ENCODE data around the gene FGF2.
"Not testable (repeated sequence)": the region's sequence is repeated elsewhere in the genome, so short reads cannot be mapped to it uniquely, and the experiment has no call there.

FGF2 gene

DNA sequence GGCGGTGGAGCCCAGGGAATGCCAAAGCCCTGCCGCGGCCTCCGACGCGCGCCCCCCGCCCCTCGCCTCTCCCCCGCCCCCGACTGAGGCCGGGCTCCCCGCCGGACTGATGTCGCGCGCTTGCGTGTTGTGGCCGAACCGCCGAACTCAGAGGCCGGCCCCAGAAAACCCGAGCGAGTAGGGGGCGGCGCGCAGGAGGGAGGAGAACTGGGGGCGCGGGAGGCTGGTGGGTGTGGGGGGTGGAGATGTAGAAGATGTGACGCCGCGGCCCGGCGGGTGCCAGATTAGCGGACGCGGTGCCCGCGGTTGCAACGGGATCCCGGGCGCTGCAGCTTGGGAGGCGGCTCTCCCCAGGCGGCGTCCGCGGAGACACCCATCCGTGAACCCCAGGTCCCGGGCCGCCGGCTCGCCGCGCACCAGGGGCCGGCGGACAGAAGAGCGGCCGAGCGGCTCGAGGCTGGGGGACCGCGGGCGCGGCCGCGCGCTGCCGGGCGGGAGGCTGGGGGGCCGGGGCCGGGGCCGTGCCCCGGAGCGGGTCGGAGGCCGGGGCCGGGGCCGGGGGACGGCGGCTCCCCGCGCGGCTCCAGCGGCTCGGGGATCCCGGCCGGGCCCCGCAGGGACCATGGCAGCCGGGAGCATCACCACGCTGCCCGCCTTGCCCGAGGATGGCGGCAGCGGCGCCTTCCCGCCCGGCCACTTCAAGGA lies at the start of gene FGF2:
Gene FGF2 (plus strand): TSS at position 279 of the 705 bp plus-strand sequence. CDS start 344 bp downstream, at position 623.
- DNase-seq (ENCODE audit: low spot score), result peak; percentile 62

DNA sequence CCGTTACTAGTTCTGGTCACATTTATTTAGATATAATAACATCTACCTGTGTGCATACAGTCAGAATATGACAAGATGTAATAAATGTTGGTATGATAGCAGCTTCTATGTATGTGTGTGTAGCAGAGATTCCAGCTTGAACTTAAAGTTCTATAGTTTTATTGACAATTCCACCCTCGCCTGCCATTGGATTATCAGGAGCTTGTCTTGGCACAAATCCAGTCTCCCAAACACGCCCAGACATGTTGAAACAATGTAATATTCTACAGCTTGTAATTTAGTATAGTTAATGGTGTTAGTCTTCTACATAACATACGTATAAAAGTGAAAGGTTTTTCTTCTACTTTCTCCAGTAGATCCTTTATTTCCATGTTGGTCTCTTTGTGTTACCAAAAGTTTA lies 49.7 kb upstream of the FGF2 start:
- DNase-seq (ENCODE audit: low spot score), result no peak

DNA sequence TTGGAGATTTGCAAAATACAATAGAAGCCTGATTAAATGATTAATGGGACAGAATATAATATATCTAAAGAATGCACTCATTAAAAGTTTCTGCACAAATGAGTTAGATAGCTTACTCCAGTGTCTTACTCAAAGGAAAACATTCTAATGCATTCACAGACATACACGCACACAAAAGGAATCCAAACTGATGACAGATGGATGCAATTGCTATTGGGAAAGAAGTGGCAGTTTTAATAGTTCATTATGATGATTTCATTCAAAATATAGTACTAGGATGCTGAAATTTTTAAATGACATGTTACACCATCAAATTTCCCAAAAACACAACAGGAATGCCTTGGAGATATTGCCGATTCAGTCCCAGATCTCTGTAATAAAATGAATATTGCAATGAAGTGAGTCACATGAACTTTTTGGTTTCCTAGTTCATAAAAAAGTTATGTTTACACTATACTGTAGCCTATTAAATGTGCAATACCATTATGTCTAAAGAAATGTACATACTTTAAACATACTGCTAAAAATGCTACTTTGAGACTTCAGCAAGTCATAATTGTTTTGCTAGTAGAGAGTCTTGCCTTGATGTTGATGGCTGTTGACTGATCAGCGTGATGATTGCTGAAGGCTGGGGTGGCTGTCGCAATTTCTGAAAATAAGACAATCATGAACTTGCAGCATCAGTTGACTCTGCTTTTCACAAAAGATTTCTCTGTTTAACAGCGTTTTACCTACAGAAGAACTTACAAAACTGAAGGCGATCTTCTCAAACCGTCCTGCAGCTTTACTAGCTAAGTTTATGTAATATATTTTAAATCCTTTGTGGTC lies 48.6 kb upstream of the FGF2 start:
- no peak for DNase-seq (ENCODE audit: low spot score)

DNA sequence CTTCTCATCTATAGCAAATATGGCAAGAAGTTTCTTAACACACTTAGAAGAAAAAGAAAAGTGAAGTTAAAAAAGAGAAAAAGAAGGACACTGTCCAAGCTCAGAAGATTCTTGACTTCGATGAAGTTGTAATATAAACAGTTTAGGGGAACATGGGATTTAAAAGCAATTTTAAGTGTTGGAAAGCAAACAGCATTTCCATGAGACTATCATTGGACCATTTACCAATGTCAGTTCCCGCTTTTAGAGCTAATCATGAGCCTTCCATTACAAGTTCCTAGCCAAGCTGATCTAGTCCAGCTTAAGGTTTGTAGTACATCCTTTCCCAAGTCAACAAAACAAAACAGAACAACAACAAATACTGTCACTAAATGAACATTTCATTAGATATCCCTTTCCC lies 45.1 kb upstream of the FGF2 start:
- no peak for DNase-seq (ENCODE audit: low spot score)

DNA sequence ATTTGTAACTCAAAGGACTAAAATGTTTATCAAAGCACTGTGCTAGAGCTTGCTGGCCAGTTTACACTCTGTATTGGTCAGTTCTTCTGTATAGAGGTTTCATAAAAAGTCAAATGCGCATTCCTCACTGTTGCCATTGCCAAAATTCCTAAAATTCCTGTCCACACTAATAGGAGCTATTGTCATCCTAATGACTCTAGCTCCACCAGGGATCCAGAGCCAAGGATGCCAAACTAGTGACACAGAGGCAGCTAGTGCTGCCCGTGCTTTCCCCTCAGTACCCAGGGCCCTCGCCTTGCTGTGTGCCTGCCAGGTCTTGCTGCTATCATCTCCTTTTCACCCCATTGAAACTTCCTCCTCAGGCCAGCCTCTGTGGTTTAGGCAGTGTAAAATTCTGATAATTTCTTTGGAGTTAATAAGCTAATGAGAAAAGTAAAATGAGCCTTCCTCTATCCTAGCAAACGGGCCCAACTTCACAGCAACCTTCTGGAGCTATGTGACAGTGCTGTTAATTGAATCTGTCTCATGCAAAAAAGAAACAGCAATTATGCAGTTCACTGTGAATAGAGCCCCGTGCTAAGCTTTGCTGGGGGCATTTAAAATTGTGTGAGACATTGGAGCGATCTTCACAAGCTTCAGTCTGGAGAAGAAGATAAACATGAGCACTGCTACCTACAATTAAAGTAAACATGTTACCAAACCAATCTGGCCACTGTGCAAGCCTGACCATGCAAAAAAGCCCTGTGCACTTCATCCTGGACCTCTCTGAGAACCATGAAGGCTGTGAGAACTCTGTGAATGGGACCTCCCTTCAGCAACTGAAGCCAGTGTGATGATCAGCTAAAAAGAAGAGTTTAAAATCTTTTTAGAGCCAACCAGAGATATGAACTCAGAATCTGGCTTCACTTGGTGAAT lies 43.1 kb upstream of the FGF2 start:
- no peak for DNase-seq (ENCODE audit: low spot score)

DNA sequence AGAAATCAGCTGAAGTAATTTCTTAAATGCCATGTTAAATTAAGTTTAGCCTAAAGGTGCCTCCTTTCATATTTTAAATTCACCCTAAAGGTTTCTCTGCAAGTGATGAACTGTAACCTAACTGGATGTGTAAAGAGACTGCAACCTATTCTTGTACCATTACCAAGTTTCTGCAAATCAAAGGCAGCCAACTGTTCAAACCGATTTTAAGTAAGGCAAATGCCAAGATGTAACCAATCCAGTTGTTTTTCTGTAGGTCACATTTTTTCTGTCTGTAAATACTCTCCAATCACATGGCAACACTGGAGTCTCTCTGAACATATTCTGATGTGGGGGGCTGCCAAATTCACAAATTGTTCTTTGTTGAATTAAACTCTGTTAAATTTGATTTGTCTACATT lies 42.4 kb upstream of the FGF2 start:
- DNase-seq (ENCODE audit: low spot score), result no peak

DNA sequence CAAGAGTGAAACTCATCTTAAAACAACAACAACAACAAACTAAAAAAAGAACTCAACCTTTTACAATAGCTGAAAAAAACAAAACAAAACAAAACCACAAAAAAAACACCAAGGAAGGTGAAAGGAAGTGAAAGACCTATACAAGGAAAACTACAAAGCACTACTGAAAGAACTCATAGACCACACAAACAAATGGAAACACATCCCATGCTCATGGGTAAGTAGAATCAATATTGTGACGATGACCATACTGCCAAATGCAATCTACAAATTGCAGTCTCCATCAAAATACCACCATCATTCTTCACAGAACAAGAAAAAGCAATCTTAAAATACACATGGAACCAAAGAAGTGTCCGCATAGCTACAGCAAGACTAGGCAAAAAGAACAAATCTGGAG lies 41.5 kb upstream of the FGF2 start:
- DNase-seq (ENCODE audit: low spot score), result no peak

DNA sequence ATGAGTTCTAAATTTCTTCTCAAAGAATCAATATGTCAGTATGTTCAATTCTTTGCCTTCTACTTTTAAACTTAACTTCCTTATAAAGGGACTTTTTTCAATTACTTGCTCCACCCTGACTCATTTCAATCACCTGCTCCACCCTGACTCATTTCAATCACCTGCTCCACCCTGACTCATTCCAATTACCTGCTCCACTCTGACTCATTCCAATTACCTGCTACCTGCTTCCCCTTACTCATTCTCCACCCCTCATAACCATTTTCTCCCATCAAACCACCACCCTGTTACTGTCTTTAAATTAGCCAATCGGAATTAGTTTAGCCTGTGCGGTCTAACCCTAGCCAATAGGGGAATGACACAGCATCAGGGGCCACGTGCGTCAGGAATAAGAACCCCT lies 40.3 kb upstream of the FGF2 start:
- not testable (repeated sequence) for DNase-seq (ENCODE audit: low spot score)

DNA sequence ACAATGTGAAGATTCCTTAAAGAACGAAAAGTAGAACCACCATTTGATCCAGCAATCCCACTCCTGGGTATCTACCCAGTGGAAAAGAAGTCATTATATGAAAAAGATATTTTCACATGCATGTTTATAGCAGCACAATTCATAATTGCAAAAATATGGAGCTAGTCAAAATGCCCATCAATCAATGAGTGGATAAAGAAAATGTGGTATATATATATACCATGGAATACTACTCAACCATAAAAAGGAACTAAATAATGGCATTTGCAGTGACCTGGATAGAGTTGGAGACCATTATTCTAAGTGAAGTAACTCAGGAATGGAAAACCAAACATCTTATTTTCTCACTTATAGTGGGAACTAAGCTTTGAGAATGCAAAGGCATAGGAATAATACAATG lies 39.7 kb upstream of the FGF2 start:
- not testable (repeated sequence) for DNase-seq (ENCODE audit: low spot score)

DNA sequence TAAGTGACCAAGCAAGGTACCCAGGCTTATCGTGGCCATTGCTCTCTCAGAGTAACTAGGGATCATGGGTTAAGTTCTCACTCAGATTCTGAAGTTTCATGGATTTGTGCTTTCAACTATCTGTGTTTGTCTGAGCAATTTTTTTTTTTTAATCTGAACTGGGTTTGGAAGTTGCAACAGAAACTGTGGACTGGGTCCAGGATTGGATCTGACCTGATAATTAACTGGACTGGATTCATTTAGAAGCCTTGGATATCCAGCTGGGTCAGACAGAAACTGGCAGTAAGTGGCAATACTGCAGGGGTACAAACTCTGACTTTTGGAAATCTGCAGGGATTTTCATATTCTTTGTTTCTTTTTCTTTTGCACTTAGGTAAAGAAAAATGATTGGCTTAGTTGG lies 38.7 kb upstream of the FGF2 start:
- DNase-seq (ENCODE audit: low spot score), result no peak

DNA sequence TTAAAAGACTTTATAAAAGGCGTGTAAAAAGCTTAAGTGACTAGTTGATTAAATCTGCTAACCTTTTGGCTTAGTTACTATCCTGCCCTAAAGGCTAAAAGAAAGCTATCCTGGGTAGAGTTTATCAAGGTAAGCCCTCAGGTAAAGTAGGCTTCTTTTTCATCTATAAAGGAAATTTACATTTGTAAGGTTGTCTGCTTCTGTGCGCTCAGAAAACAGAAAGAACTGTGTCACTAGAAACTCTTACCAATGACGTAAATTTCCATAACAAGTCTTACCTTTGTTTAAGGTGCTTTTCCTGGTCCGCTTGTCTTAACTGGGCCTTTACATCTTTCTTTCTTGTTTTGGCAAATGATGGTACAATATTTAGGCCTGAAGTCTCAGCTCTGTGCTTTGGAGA lies 37.7 kb upstream of the FGF2 start:
- no peak for DNase-seq (ENCODE audit: low spot score)

DNA sequence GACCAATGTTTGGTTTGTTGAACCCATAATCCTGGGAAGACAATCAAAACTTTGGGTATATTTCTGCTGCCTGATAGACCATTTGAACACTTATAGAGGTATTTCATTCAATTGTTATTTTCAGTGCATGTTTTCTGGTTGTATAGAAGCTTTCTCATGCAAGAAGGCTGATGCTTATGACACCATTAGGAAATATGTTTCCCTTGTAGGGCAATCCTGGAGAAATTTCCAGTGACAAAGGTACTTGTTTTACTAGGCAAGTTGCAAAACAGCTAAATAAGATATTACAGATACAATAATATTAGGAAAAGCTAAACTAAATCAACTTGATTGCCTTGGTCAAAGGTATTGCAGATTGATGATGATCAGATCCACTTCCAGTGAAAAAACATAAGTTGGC lies 32.8 kb upstream of the FGF2 start:
- DNase-seq (ENCODE audit: low spot score), result no peak

DNA sequence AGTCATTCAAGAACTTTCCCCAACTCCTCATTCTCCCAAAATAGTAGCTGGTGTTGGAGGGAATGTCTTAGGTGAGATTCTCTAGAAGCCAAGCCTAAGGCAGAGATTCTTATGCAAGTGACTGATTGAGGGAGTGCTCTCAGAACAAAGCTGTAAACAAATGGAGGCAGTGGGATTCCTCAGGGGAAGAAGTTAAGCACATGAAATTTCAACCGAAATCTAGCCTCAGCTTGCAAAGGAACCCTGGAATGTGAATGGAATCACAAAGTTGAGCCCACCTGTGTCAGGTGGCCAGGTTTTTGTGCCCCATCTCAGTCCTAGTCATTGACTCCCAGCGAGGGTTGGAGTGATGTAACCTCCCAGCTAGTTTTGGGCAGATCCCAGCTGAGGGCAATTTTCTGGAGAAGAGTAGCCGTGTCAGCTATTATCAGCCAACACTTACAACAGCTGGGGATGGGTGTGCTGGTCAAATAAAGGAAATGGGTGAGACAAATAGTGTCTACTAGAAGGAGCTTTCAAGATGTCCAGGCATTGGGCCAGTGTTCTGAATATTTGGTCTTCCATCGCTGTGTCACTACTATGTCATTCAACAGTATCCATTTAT lies 29.7 kb upstream of the FGF2 start:
- DNase-seq (ENCODE audit: low spot score), result no peak

DNA sequence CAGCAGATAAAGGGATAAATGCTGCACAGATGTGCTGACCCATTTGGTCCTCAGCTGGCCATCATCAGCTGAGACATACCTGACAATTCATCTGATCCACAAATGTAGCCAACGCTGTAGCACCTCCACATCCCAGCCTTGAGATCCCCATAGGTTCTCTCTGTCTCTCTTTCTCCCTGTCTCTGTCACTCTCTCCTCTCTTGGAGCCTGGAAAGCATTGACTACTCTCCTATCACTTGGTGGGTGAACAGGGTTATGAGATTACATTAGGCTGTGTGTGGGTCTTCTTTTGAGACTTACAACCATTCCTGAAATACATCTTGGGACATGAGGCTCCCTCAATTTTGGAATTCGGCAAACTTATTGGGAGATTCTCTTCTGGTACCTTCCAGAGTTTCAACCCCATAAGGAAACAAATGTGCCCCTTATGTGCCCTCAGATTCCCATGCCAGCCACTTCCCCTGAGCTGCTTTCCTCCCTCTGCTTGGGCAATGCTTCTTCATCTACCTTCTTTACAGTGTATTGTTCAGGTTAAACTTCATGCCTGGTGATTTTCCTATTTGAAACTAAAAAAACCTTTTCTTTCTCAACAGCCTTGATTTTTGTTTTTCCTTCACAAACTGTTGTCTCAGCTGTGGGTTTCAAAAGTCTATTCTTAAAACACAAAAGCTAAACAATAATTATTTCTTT lies 29.1 kb upstream of the FGF2 start:
- no peak for DNase-seq (ENCODE audit: low spot score)

DNA sequence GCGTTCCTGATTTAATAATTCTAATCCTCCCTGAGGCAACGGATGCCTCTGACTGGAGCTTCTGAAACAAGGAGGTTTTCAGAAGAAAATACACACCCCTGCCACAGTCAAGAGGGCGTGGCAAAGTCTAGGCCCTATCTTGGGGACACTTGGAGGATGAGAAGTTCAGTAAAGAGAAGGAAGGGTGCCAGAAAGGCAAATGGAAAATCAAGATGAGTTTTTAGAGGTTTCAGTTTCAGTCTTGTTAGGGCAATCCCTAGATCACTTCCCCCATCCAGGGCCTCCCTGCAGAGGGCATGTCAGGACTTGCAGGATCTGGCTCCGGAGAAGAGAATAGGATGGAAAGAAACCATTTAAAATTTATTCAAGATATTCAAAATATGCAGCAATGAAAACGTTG lies 28.5 kb upstream of the FGF2 start:
- peak; percentile 43 for DNase-seq (ENCODE audit: low spot score)

DNA sequence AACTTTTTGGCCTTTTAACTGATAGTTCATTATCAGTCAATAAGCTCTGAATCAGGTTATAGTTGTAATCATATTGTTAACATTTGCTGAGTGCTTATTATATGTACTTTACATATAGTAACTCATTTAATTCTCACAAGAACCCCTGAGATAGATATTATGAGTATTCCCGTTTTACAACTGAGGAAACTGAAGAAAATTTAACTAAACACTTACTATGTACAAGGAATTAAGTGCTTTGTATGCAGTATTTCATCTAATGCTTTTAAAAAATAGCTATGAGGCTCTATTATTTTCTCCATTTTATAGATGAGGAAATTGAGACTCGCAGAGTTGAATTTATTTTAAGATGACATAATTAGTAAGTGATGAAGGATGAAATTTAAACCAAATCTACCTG lies 27.7 kb upstream of the FGF2 start:
- DNase-seq (ENCODE audit: low spot score), result no peak

DNA sequence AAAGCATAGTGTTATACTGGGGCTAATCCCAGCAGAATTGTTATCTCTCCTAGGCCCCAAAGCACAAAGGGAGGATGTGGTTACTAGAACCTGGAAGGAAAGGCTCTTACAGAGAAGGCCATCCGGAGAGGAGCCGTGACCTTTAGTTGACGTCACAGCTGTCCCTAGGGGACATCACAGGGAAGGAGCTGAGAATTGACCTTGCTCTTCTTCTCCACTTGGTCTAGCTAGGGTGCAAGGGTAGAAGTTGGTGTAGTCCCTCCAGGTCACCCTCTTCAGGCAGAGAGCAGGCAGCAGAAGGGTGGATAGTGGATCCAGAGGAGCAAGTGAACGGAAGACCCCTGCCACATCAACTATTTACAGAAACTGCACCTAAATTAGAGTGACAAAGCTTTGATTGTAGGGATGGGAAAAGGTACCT lies 22.8 kb upstream of the FGF2 start:
- no peak for DNase-seq (ENCODE audit: low spot score)

DNA sequence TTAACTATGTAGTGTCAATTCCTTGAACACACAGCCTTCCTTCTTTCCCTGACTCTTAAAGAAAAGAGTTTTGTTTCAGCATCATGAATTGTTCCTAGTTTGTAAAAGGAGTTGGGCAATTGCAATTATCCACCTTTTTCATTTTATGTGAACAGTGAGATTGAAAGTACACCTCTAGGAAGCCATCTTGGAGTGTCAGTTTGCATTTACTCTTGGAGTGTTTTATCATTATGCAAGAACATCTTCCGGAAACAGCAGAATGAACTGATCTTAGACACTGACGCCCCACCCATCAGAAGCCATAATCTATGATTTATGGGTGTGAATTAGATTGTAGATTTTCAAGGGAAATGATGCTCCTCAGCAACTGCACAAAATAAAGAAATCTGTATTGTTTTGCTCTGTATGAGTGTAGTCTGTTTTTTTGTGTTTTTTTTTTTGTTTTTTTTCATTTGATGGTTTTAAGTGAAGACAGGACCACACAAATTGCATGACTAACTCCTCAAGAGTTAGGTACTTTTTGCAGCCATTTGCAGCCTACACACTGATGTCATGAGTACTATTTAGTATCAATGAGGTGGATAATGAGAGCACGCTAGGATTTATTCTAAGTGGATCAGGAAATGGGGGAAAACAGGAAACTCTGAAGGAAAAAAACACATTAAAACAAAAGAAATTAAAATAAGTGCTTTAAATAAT lies 19.5 kb upstream of the FGF2 start:
- DNase-seq (ENCODE audit: low spot score), result no peak

DNA sequence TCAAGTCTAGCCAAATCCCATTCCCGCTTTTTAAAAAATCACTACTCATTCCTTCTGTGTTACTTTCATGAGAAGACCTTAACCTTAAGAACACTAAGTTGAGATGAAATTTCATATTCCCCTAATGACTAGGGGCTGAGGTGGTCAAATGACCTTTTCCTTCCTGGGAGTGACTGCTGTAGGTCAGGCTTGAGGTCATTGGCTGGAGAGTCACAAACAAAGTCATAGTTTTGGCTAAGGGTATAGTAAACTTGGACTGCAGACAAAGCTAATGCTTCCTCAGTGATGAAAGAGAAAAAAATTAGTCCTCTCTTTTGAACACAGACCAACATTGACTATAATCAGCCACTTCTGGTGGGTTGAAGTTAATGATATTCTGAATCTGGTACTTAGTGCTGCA lies 16.0 kb upstream of the FGF2 start:
- no peak for DNase-seq (ENCODE audit: low spot score)

DNA sequence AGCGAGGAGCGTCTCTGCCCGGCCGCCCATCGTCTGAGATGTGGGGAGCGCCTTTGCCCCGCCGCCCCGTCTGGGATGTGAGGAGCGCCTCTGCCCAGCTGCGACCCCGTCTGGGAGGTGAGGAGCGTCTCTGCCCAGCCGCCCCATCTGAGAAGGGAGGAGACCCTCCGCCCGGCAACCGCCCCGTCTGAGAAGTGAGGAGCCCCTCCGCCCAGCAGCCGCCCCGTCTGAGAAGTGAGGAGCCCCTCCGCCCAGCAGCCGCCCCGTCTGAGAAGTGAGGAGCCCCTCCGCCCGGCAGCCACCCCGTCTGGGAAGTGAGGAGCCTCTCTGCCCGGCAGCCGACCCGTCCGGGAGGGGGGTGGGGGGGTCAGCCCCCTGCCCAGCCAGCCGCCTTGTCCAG lies 14.8 kb upstream of the FGF2 start:
- not testable (repeated sequence) for DNase-seq (ENCODE audit: low spot score)

DNA sequence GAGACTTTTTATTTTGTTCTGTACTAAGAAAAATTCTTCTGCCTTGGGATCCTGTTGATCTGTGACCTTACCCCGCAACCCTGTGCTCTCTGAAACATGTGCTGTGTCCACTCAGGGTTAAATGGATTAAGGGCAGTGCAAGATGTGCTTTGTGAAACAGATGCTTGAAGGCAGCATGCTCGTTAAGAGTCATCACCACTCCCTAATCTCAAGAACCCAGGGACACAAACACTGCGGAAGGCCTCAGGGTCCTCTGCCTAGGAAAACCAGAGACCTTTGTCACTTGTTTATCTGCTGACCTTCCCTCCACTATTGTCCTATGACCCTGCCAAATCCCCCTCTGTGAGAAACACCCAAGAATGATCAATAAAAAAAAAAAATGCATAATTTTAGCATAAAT lies 13.8 kb upstream of the FGF2 start:
- DNase-seq (ENCODE audit: low spot score), result not testable (repeated sequence)

Measured in globus pallidus (tissue), 1 donor.